H9 (cell line): Measurements from ENCODE around the gene USP21. TPM values are rescaled to one million over a fixed set of nuclear protein-coding genes. Genes with fewer than 3 reads are reported as not detected.

ENCODE experiments used
- DNase-seq: peaks from one replicate; pipeline ENCODE4 v3.0.0-alpha.2; 2017
- H2AFZ ChIP-seq: one replicate; pipeline ENCODE4 v1.6.1; 2013; ENCODE audit warnings: mild to moderate bottlenecking, low read length, control low read depth, moderate library complexity
- H2AK5ac ChIP-seq: 2 replicates; pipeline ENCODE4 v1.6.1; 2013; ENCODE audit warnings: low read length, control low read depth, mixed read lengths; ENCODE audit not compliant: insufficient read length
- H2BK120ac ChIP-seq: one replicate; pipeline ENCODE4 v1.6.1; 2013; ENCODE audit warnings: low read depth, mild to moderate bottlenecking, low read length, control low read depth, inconsistent platforms; ENCODE audit not compliant: poor library complexity, severe bottlenecking
- H2BK12ac ChIP-seq: 2 replicates; pipeline ENCODE4 v1.6.1; 2013; ENCODE audit warnings: low read length, control low read depth, mixed read lengths, low read depth; ENCODE audit not compliant: insufficient read length
- H2BK15ac ChIP-seq: 2 replicates; pipeline ENCODE4 v1.6.1; 2013; ENCODE audit warnings: low read depth, low read length, control low read depth
- H2BK20ac ChIP-seq: one replicate; pipeline ENCODE4 v1.6.1; 2013; ENCODE audit warnings: low read depth, mild to moderate bottlenecking, low read length, control low read depth, inconsistent platforms; ENCODE audit not compliant: poor library complexity, severe bottlenecking
- H2BK5ac ChIP-seq: 2 replicates; pipeline ENCODE4 v1.6.1; 2013; ENCODE audit warnings: low read length, control low read depth, mixed read lengths; ENCODE audit not compliant: insufficient read length
- H3K14ac ChIP-seq: 2 replicates; pipeline ENCODE4 v1.6.1; 2013; ENCODE audit warnings: low read length, control low read depth; ENCODE audit not compliant: insufficient read depth
- H3K18ac ChIP-seq: 2 replicates; pipeline ENCODE4 v1.6.1; 2013; ENCODE audit warnings: low read depth, mild to moderate bottlenecking, mixed read lengths, low read length, control low read depth; ENCODE audit not compliant: insufficient read length
- H3K23ac ChIP-seq: 2 replicates; pipeline ENCODE4 v1.6.1; 2013; ENCODE audit warnings: low read length, control low read depth, mixed read lengths, low read depth; ENCODE audit not compliant: insufficient read length
- H3K23me2 ChIP-seq: 2 replicates; pipeline ENCODE4 v1.6.1; 2013; ENCODE audit warnings: low read depth, mild to moderate bottlenecking, mixed read lengths, low read length, control low read depth; ENCODE audit not compliant: insufficient read length, poor library complexity, severe bottlenecking
- H3K27ac ChIP-seq: 2 replicates; pipeline ENCODE4 v1.5.1; 2013; ENCODE audit warnings: low read length, control low read depth, mixed read lengths, low read depth; ENCODE audit not compliant: insufficient read length
- H3K27me3 ChIP-seq: 2 replicates; pipeline ENCODE4 v1.6.1; 2013; ENCODE audit warnings: low read length, control low read depth, inconsistent platforms; ENCODE audit not compliant: insufficient read depth
- H3K4ac ChIP-seq: 2 replicates; pipeline ENCODE4 v1.6.1; 2013; ENCODE audit warnings: low read depth, mild to moderate bottlenecking, control low read depth, inconsistent platforms, low read length, moderate library complexity
- H3K4me1 ChIP-seq: 2 replicates; pipeline ENCODE4 v1.6.1; 2013; ENCODE audit warnings: low read length, control low read depth, inconsistent platforms; ENCODE audit not compliant: insufficient read depth
- H3K4me2 ChIP-seq: 2 replicates; pipeline ENCODE4 v1.6.1; 2013; ENCODE audit warnings: low read length, control low read depth, mixed read lengths; ENCODE audit not compliant: insufficient read length, insufficient read depth
- H3K56ac ChIP-seq: 2 replicates; pipeline ENCODE4 v1.6.1; 2013; ENCODE audit warnings: low read depth, mild to moderate bottlenecking, mixed read lengths, low read length, control low read depth; ENCODE audit not compliant: insufficient read length
- H3K79me1 ChIP-seq: 2 replicates; pipeline ENCODE4 v1.6.1; 2013; ENCODE audit warnings: low read depth, mild to moderate bottlenecking, moderate library complexity, low read length, control low read depth, inconsistent platforms; ENCODE audit not compliant: insufficient read depth, poor library complexity, severe bottlenecking
- H3K79me2 ChIP-seq: 2 replicates; pipeline ENCODE4 v1.6.1; 2013; ENCODE audit warnings: low read length, control low read depth, inconsistent platforms; ENCODE audit not compliant: insufficient read depth
- H3K9ac ChIP-seq: 2 replicates; pipeline ENCODE4 v1.6.1; 2013; ENCODE audit warnings: low read length, control low read depth, mixed read lengths; ENCODE audit not compliant: insufficient read length; ENCODE audit errors: extremely low read depth
- H3K9me3 ChIP-seq: one replicate; pipeline ENCODE4 v1.6.1; 2013; ENCODE audit warnings: low read depth, low read length, inconsistent platforms; ENCODE audit not compliant: control insufficient read depth
- H3T11ph ChIP-seq: one replicate; pipeline ENCODE4 v1.6.1; 2013; ENCODE audit warnings: mild to moderate bottlenecking, low read length, control low read depth, inconsistent platforms
- H4K20me1 ChIP-seq: one replicate; pipeline ENCODE4 v1.6.1; 2013; ENCODE audit not compliant: control insufficient read depth, insufficient read length, insufficient read depth
- H4K5ac ChIP-seq: 2 replicates; pipeline ENCODE4 v1.6.1; 2013; ENCODE audit warnings: low read depth, mild to moderate bottlenecking, mixed read lengths, low read length, control low read depth; ENCODE audit not compliant: insufficient read length
- H4K8ac ChIP-seq: replicated peaks from 2 replicates; pipeline ENCODE4 v1.6.1; 2013; ENCODE audit warnings: low read length, control low read depth, mixed read lengths, low read depth; ENCODE audit not compliant: insufficient read length
- H4K91ac ChIP-seq: 2 replicates; pipeline ENCODE4 v1.6.1; 2013; ENCODE audit warnings: low read depth, mild to moderate bottlenecking, moderate library complexity, mixed read lengths, low read length, control low read depth; ENCODE audit not compliant: insufficient read length
- H3K27ac Mint-ChIP-seq, 3 experiments: 2 replicates in 2 of 3; 3 replicates in 1 of 3; pipeline ENCODE4 v1.8.0; 2020 to 2021; ENCODE audit warnings: mixed read lengths in 3 of 3, mild to moderate bottlenecking in 1 of 3, moderate library complexity in 1 of 3
- H3K27me3 Mint-ChIP-seq: 2 replicates; pipeline ENCODE4 v1.8.0; 2021; ENCODE audit warnings: low read depth, mild to moderate bottlenecking, moderate library complexity, mixed read lengths
- H3K36me3 Mint-ChIP-seq, 3 experiments: 2 replicates in 2 of 3; 3 replicates in 1 of 3; pipeline ENCODE4 v1.8.0; 2020 to 2021; ENCODE audit warnings: low read depth in 3 of 3, mixed read lengths in 3 of 3; ENCODE audit not compliant: insufficient read depth in 1 of 3
- H3K4me1 Mint-ChIP-seq, 2 experiments: 2 replicates each; pipeline ENCODE4 v1.8.0; 2020; ENCODE audit warnings: mixed read lengths in 2 of 2
- H3K4me3 Mint-ChIP-seq, 2 experiments: 2 replicates in 1 of 2; 3 replicates in 1 of 2; pipeline ENCODE4 v1.8.0; 2020 to 2021; ENCODE audit warnings: mild to moderate bottlenecking in 2 of 2, mixed read lengths in 2 of 2, moderate library complexity in 1 of 2
- H3K9me3 Mint-ChIP-seq, 2 experiments: 2 replicates in 1 of 2; 3 replicates in 1 of 2; pipeline ENCODE4 v1.8.0; 2020; ENCODE audit warnings: mild to moderate bottlenecking in 2 of 2, mixed read lengths in 2 of 2, moderate library complexity in 1 of 2
- CTCF ChIP-seq: fragments of 200-600 bp; sonication (generic); conservative IDR thresholded peaks from 3 replicates; pipeline ENCODE4 v1.8.0; 2021; ENCODE audit warnings: antibody characterized with exemption, mild to moderate bottlenecking
- WGBS: extraction: QIAGEN DNeasy Blood & Tissue Kit; methylation state at CpG from one replicate; pipeline ENCODE4 v1.1.7; 2013; ENCODE audit warnings: missing lambda C conversion rate, low lambda C conversion rate, mixed read lengths; ENCODE audit not compliant: insufficient read length; ENCODE audit errors: extremely low coverage; 5-methylcytosine and 5-hydroxymethylcytosine counted together
- total RNA-seq: library from RNA; stranded (reverse); gene quantifications from 2 replicates; pipeline ENCODE4 v1.2.1, GENCODE V29; 2021

USP21 gene
- total RNA-seq, 1 experiment from 2014 or later, result 17.9 TPM

- no peak overlapping the region for H2BK20ac ChIP-seq
- H4K5ac ChIP-seq, result no peak overlapping the region
- no peak overlapping the region for H3K14ac ChIP-seq
- H3K23ac ChIP-seq, result no peak overlapping the region
- H3K56ac ChIP-seq, result peak overlapping the region; percentile 21
- Mint-ChIP-seq H3K4me1 (peaks cover 21 to 24% of the 10 kb centered on the region in 2 experiments), H3K4me3 (peak overlapping the region; percentile 95 to 97), H3K36me3 (peaks cover 29 to 53% (median 48%) of the 10 kb centered on the region in 3 experiments; a peak in 6 of 7 replicates), H3K27ac (peak overlapping the region; percentile 93 to 98 (median 96)), H3K9me3 (no peaks in the 10 kb centered on the region), H3K27me3 (no peaks in the 10 kb centered on the region)
- H4K20me1 ChIP-seq, result no peaks in the 10 kb centered on the region
- peak overlapping the region; percentile 53 for H3K4me2 ChIP-seq
- H3K27ac ChIP-seq, result peak overlapping the region; percentile 41
- H2AK5ac ChIP-seq, result no peak overlapping the region
- DNase-seq, result peak; percentile 76
- no peak overlapping the region for H3K18ac ChIP-seq
- peak overlapping the region; percentile 72 for H3K9ac ChIP-seq
- H2BK15ac ChIP-seq, result no peak overlapping the region
- peaks cover 9% of the 10 kb centered on the region for H3K23me2 ChIP-seq
- no peak overlapping the region for H2BK5ac ChIP-seq
- H2BK12ac ChIP-seq, result peak overlapping the region; percentile 37
- no peak overlapping the region for H4K91ac ChIP-seq
- H3K4ac ChIP-seq, result no peak overlapping the region
- peaks cover 6% of the 10 kb centered on the region; the same call in 1 of the 2 replicates for H3K79me2 ChIP-seq
- no peak overlapping the region for H3T11ph ChIP-seq
- H3K79me1 ChIP-seq, result no peaks in the 10 kb centered on the region
- WGBS, result no CpG with 5 or more reads among the region's 10 CpGs
- no peak overlapping the region for H2BK120ac ChIP-seq
- no peaks in the 10 kb centered on the region for H3K9me3 ChIP-seq
- peak; percentile 54 for TF ChIP-seq CTCF
- H4K8ac ChIP-seq, result no peak overlapping the region
- peaks cover 5% of the 10 kb centered on the region; the same call in 1 of the 2 replicates for H3K4me1 ChIP-seq
- H3K27me3 ChIP-seq, result no peaks in the 10 kb centered on the region
- no peak overlapping the region for H2AFZ ChIP-seq
Observed at GRCh38 chr1:161119092-161119903, 40.0 kb upstream of the USP21 start.
